Fibroblast of skin of right quadriceps (primary cell): ENCODE data around the gene TRIM63.
A peak's percentile ranks its signal among the peaks of the same experiment; 100 is the strongest.

Experiments
- DNase-seq: peaks from one replicate; pipeline ENCODE4 v3.0.0-alpha.2; 2013

Gene TRIM63

GRCh38 chr1:26015358-26015757 lies 52.1 kb downstream of the TRIM63 start:
- peak; percentile 75 for DNase-seq

- no peak for DNase-seq
Observed at GRCh38 chr1:26014179-26014578, 53.3 kb downstream of the TRIM63 start.

GRCh38 chr1:26012864-26013263 lies 54.6 kb downstream of the TRIM63 start:
- DNase-seq, result no peak

- no peak for DNase-seq
Observed at GRCh38 chr1:26010825-26011224, 56.6 kb downstream of the TRIM63 start.

- DNase-seq, result no peak
Observed at GRCh38 chr1:26009796-26010447, 57.5 kb downstream of the TRIM63 start.

GRCh38 chr1:26006710-26007109 lies 60.7 kb downstream of the TRIM63 start:
- DNase-seq, result no peak

GRCh38 chr1:26005434-26006105 lies 61.9 kb downstream of the TRIM63 start:
- no peak for DNase-seq

GRCh38 chr1:26003756-26004155 lies 63.7 kb downstream of the TRIM63 start:
- DNase-seq, result no peak

GRCh38 chr1:26003262-26003661 lies 64.2 kb downstream of the TRIM63 start:
- no peak for DNase-seq
